Activated naive CD4-positive, alpha-beta T cell (primary cell): ENCODE measurements around the gene UBD.

ENCODE experiments used
- DNase-seq, 4 experiments: peaks; one replicate each; lab custom pipeline; 2025; lab: John Stamatoyannopoulos, UW

Gene UBD

GRCh38 chr6:29561091-29561490, 1.6 kb upstream of the UBD start:
- no peak for DNase-seq

- no peak for DNase-seq
Observed at GRCh38 chr6:29558439-29559079, 973 bp downstream of the UBD start.

DNA sequence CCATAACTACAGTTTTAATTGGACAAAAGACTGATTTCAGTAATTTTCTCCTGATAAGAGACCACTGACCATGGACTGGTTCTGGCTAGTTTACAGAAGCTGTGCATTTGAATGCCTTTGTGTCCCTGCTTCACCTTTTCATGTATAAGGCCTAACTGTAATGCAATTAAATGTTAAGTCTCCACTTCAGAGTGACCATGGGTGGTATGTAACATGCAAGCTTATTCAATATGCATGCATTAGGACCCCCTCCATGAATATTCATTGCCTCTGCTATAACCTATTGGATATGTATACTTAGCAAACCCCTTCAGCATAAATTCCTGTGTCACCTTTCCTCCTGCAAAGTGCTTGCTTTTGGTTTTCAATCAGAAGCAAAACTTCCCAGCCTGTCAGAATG, 2.2 kb downstream of the UBD start:
- DNase-seq, result no peak

GRCh38 chr6:29554764-29555163, 4.8 kb downstream of the UBD start:
- DNase-seq, result no peak

GRCh38 chr6:29553268-29554057, 6.1 kb downstream of the UBD start:
- peak in 1 of 4 experiments; percentile 6 for DNase-seq

- no peak for DNase-seq
Observed at GRCh38 chr6:29552512-29553051, 7.0 kb downstream of the UBD start.

DNA sequence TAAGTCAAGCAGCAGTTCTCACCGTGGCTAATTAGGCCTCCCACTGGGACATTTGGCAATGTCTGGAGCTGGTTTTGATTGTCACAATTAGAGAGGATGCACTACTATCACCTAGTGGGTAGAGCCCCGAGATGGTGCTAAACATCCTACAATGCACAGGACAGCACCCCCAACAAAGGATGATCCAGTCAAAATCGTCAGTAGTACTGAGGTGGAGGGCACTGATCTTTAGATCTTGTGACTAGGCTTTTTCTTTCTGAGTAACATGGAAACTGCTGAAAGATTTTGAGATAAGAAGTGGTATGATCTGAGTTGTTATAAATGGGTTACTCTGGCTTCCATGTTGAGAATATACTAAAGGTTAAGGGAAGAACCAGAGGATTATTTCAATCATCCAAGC, 12.0 kb downstream of the UBD start:
- no peak for DNase-seq

DNA sequence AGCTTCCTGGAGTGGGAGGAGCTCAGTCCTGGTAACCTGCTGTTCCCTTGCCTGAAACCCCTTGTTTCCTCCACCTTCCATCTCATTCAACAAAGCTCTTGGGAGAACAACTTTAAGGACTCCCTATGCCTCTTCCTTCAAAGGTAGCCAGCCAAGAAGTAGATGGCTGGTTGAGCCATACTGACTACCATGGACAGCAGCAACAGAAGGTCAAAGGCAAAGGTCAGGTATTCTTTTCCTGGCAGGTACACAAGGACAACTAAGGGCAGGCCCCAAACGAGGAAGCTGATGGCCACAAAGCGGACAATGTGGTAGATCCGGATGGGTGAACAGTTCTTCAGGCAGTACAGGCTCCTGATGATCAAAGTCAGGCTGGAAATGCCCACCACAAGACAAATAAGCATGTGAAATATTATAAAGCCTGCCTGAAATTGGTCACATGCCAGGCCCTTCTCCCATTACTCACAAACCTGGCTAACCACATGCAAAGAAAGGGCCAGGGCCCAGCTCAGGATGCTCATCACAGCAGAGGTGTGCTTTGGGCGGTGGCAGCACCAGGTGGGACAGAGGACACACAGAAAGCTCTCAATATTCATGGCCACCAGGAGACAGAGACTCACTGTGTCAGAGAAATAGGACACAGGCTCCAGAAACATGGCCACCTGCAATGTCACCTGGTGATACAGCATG, 21.7 kb downstream of the UBD start:
- no peak for DNase-seq

- no peak for DNase-seq
Observed at GRCh38 chr6:29532320-29532951, 27.1 kb downstream of the UBD start.

- no peak for DNase-seq
Observed at GRCh38 chr6:29531668-29532067, 27.9 kb downstream of the UBD start.

GRCh38 chr6:29530671-29531310, 28.7 kb downstream of the UBD start:
- DNase-seq, result no peak

DNA sequence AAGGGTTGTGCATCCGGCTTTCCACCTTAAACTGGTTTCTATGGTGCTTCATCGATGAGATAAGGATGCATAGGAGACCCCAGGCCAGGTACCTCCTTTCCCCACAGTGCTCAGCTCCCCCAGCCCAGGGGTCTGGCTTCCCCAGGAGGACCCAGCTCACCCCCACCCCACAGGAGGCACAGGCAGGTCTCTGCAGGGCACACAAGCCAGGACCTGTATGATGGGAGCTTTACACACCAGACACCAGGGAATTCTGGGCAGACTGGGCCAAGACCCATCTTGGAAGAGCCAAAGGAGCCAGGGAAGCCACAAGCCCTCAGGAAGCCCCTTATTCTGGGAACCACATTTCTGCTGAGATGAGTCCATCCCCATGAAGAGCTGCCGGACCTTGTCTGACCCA, 29.6 kb downstream of the UBD start:
- DNase-seq, result no peak

DNA sequence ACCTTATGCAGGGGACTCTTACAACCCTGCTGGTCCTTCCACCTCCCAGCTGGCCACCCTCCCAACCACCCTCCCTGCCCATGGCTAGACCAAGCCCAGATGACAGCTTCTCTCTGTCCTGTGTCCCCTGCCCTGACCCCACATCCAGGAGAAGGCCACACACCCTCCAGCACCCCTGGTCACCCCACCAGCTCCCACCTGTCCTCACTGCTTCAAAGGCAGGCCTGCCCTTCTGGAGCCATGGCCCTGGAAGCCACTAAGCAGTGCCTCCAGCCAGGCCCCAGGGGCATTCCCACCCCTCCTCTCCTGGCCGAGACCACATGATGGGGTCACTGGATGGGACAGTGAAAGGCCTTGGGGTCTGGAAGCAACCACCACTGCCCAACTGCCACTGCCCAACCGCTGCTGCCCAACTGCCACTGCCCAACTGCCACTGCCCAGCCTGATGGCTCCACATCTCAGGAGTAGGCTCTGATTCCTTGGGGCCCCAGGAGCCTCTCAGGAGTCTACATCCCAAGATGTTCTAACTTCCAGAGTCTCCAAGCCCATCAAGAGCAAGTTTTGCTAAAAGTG, 30.5 kb downstream of the UBD start:
- DNase-seq, result no peak

DNA sequence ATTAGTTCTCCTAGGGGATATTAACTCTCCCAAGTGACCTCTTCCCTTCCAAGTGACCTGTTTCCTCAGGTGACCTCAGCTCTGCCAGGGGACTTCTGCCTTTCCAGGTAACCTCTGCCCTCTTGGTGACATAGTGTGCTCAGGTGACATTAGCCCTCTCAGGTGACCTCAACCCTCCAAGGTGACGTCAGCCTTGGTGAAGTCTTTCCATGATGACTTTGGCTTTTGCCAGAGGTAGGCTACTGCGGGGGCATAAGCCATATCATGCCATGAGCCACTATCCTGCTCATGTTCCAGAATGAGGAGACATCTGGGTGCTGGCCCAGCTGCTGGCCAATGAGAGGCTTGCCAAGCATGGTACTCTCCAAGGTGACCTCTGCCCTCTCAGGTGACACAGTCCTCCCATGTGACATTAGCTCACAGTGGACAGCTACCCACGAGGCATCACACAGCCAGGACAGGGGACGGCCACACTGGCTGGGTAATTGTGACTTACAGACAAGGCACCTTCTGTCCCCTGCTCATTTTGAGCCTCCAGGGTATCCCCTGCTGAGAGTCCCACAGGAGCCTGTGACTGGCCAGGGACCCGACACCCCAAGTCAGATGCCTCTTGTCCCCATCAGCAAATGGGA, 31.1 kb downstream of the UBD start:
- no peak for DNase-seq

DNA sequence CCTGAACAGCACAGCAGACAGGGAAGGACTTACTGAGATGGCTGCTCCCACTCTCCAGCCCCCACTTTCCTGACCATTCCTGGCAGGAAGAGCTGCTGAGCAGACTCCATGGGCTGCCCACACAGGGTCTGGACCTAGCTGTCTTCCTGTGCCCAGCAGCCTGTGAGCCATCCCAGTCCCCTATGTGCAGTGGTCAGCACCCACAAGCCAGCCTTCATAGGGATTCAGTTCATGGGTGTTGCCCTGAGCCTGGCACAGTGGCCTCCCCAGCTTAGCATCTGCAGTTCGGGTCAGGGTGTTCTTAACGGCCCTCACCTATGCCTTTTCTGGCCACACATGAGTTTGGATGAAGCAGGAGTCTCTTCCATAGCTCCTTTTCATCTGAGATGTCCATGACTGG, 32.0 kb downstream of the UBD start:
- DNase-seq, result no peak

- no peak for DNase-seq
Observed at GRCh38 chr6:29527126-29527525, 32.4 kb downstream of the UBD start.

- no peak for DNase-seq
Observed at GRCh38 chr6:29525311-29525639, 34.3 kb downstream of the UBD start.

DNA sequence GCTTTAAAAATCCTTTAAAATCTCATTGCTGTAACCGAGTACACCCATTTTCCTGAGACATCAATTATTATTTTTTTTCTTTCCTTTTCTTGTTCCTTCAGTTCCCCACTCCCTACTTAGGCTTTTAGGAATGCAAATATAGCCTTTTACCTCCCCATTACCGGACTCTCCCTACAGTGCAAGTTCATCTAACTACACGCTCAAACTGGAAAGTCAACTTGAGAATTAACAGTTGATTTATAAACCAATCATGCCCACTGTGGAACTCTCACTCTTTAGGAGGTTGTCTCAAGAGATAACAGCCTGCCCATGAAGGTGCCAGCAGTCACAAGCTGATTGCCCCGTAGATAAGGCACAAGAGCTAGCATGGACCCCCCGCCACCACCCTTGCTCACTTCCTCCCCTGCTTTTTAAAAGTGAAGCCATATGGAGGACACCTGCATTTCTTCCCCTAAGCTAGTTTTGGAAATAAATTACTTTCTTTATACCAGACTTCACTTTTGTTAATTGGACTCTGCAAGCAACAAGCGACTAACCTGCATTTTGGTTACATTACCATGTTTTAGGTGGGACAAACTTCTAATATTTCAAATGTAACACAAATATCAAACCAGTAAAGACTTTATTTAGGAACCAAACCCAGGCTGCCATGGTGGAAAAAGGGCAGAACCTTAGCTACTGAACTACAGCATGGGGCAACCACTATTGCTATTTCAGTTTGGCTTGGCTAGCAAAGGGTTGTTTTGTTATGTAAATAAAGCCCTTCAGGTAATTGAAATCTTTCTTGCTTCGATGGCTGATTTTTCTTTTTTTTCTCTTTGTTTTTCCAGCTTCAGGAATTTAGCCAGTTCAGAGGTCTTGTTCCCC, 34.9 kb downstream of the UBD start:
- no peak for DNase-seq

GRCh38 chr6:29524044-29524443, 35.5 kb downstream of the UBD start:
- no peak for DNase-seq

DNA sequence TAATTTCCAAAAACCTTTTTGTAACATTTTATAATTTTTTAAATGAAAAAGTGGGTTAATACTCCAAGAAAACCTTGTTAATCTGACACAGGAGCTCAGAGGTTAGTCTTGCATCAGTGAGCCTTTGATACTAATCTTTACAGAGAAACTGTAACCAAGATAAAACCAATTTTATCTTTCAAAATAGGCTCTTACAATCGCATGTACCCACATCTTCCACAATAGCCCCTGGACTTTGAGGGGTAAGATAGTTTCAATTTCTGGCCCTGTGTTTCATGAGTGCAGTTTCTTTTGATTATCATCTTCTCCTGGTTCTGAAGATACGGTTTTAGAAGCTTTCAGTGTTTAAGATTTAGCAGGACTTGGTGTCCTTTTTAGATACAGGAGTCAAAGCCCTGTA, 37.3 kb downstream of the UBD start:
- no peak for DNase-seq
